ENCODE measurements around the gene KIF4A.

The KIF4A gene

GRCh38 chrX:70456256-70456655, 166.4 kb downstream of the KIF4A start:
- ATAC-seq (ENCODE audit: low read depth) (no peak), DNase-seq (ENCODE audit: low spot score) (no peak)
- no peaks in the 10 kb centered on the region for H3K9me3 ChIP-seq (ENCODE audit: severe bottlenecking)
- peak overlapping the region; percentile 60 for H3K4me3 ChIP-seq (ENCODE audit: severe bottlenecking)
- H3K27me3 ChIP-seq (ENCODE audit: insufficient read depth, poor library complexity, severe bottlenecking): no peaks in the 10 kb centered on the region
- H3K4me1 ChIP-seq (ENCODE audit: insufficient read depth, poor library complexity, severe bottlenecking): no peaks in the 10 kb centered on the region
- H3K27ac ChIP-seq (ENCODE audit: poor library complexity, severe bottlenecking): peak overlapping the region; percentile 58
- TF ChIP-seq, protein P1, sequence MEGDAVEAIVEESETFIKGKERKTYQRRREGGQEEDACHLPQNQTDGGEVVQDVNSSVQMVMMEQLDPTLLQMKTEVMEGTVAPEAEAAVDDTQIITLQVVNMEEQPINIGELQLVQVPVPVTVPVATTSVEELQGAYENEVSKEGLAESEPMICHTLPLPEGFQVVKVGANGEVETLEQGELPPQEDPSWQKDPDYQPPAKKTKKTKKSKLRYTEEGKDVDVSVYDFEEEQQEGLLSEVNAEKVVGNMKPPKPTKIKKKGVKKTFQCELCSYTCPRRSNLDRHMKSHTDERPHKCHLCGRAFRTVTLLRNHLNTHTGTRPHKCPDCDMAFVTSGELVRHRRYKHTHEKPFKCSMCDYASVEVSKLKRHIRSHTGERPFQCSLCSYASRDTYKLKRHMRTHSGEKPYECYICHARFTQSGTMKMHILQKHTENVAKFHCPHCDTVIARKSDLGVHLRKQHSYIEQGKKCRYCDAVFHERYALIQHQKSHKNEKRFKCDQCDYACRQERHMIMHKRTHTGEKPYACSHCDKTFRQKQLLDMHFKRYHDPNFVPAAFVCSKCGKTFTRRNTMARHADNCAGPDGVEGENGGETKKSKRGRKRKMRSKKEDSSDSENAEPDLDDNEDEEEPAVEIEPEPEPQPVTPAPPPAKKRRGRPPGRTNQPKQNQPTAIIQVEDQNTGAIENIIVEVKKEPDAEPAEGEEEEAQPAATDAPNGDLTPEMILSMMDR (IDR thresholded peaks at IDR 0.05; ENCODE audit: poor library complexity, severe bottlenecking): no peak
- H3K36me3 ChIP-seq (ENCODE audit: low read depth): no peaks in the 10 kb centered on the region; the same call in 1 of the 2 replicates

GRCh38 chrX:70461026-70461425, 171.1 kb downstream of the KIF4A start:
- H3K4me1 ChIP-seq (ENCODE audit: insufficient read depth, poor library complexity, severe bottlenecking): no peaks in the 10 kb centered on the region
- no peaks in the 10 kb centered on the region; the same call in 1 of the 2 replicates for H3K36me3 ChIP-seq (ENCODE audit: low read depth)
- DNase-seq (ENCODE audit: low spot score): no peak
- no peaks in the 10 kb centered on the region for H3K9me3 ChIP-seq (ENCODE audit: severe bottlenecking)
- ATAC-seq (ENCODE audit: low read depth): no peak
- TF ChIP-seq, protein P1 (IDR thresholded peaks at IDR 0.05; ENCODE audit: poor library complexity, severe bottlenecking): no peak
- no peak overlapping the region for H3K4me3 ChIP-seq (ENCODE audit: severe bottlenecking)
- no peak overlapping the region for H3K27ac ChIP-seq (ENCODE audit: poor library complexity, severe bottlenecking)
- H3K27me3 ChIP-seq (ENCODE audit: insufficient read depth, poor library complexity, severe bottlenecking): no peaks in the 10 kb centered on the region

DNA sequence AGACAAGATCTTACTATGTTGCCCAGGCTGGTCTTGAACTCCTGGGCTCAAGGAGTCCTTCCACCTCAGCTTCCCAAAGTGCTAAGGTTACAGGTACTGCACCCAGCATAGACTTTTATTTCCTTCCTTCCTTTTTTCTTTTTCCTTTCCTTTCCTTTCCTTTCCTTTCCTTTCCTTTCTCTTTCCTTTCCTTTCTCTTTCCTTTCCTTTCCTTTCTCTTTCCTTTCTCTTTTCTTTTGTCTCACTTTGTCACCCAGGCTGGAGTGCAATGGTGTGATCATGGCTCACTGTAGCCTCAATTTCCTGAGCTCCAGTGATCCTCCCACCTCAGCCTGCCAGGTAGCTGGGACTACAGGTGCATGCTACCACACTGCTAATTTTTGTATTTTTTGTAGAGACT, 174.1 kb downstream of the KIF4A start:
- Histone ChIP-seq H3K27me3 (ENCODE audit: insufficient read depth, poor library complexity, severe bottlenecking) (no peaks in the 10 kb centered on the region), H3K36me3 (ENCODE audit: low read depth) (no peaks in the 10 kb centered on the region), H3K4me1 (ENCODE audit: insufficient read depth, poor library complexity, severe bottlenecking) (no peaks in the 10 kb centered on the region), H3K4me3 (ENCODE audit: severe bottlenecking) (no peak overlapping the region), H3K9me3 (ENCODE audit: severe bottlenecking) (no peaks in the 10 kb centered on the region), H3K27ac (ENCODE audit: poor library complexity, severe bottlenecking) (no peak overlapping the region)
- no peak for ATAC-seq (ENCODE audit: low read depth)
- no peak for DNase-seq (ENCODE audit: low spot score)
- TF ChIP-seq, protein P1 (IDR thresholded peaks at IDR 0.05; ENCODE audit: poor library complexity, severe bottlenecking): no peak

- Histone ChIP-seq H3K27me3 (ENCODE audit: insufficient read depth, poor library complexity, severe bottlenecking) (no peaks in the 10 kb centered on the region), H3K4me3 (ENCODE audit: severe bottlenecking) (no peak overlapping the region), H3K9me3 (ENCODE audit: severe bottlenecking) (no peaks in the 10 kb centered on the region), H3K36me3 (ENCODE audit: low read depth) (no peaks in the 10 kb centered on the region), H3K4me1 (ENCODE audit: insufficient read depth, poor library complexity, severe bottlenecking) (no peaks in the 10 kb centered on the region), H3K27ac (ENCODE audit: poor library complexity, severe bottlenecking) (no peak overlapping the region)
- no peak for DNase-seq (ENCODE audit: low spot score)
- ATAC-seq (ENCODE audit: low read depth): no peak
- TF ChIP-seq, protein P1 (IDR thresholded peaks at IDR 0.05; ENCODE audit: poor library complexity, severe bottlenecking): no peak
Observed at GRCh38 chrX:70466968-70467367, 177.1 kb downstream of the KIF4A start.

- ATAC-seq (ENCODE audit: low read depth) (no peak), DNase-seq (ENCODE audit: low spot score) (no peak)
- Histone ChIP-seq H3K9me3 (ENCODE audit: severe bottlenecking) (no peaks in the 10 kb centered on the region), H3K27ac (ENCODE audit: poor library complexity, severe bottlenecking) (no peak overlapping the region), H3K27me3 (ENCODE audit: insufficient read depth, poor library complexity, severe bottlenecking) (no peaks in the 10 kb centered on the region), H3K4me3 (ENCODE audit: severe bottlenecking) (no peak overlapping the region), H3K36me3 (ENCODE audit: low read depth) (no peaks in the 10 kb centered on the region), H3K4me1 (ENCODE audit: insufficient read depth, poor library complexity, severe bottlenecking) (no peaks in the 10 kb centered on the region)
- TF ChIP-seq, protein P1 (IDR thresholded peaks at IDR 0.05; ENCODE audit: poor library complexity, severe bottlenecking): no peak
Observed at GRCh38 chrX:70468709-70469108, 178.8 kb downstream of the KIF4A start.

Measured in RWPE2 (cell line).